SH-SY5Y (cell line): ENCODE data around the gene WWOX.

Source experiments
- GATA2 ChIP-seq: IDR thresholded peaks from 2 replicates; pipeline ENCODE4 v1.6.1; 2011; ENCODE audit warnings: mild to moderate bottlenecking, low read depth, low read length
- GATA3 ChIP-seq: IDR thresholded peaks from 2 replicates; pipeline ENCODE4 v1.6.1; 2011; ENCODE audit warnings: low read depth, mild to moderate bottlenecking, low read length, moderate library complexity

Gene WWOX

GRCh38 chr16:78096386-78096785 lies 3.1 kb upstream of the WWOX start:
- no peak for TF ChIP-seq GATA3
- no peak for TF ChIP-seq GATA2

- TF ChIP-seq GATA2 (no peak), GATA3 (no peak)
These were observed 1.9 kb upstream of the WWOX start for GRCh38 chr16:78097548-78097947.

- TF ChIP-seq GATA2 (no peak), GATA3 (no peak)
These were observed 1.4 kb upstream of the WWOX start for GRCh38 chr16:78098087-78098486.

GRCh38 chr16:78098595-78099270 lies 721 bp upstream of the WWOX start:
- no peak for TF ChIP-seq GATA2
- no peak for TF ChIP-seq GATA3

- TF ChIP-seq GATA3 (no peak), GATA2 (no peak)
These were observed 636 bp downstream of the WWOX start for GRCh38 chr16:78100112-78100467.

- TF ChIP-seq GATA2: no peak
- TF ChIP-seq GATA3: no peak
These were observed 2.7 kb downstream of the WWOX start for GRCh38 chr16:78102122-78102660.

GRCh38 chr16:78102865-78103264 lies 3.4 kb downstream of the WWOX start:
- TF ChIP-seq GATA3 (no peak), GATA2 (no peak)

- TF ChIP-seq GATA2 (no peak), GATA3 (no peak)
These were observed 6.1 kb downstream of the WWOX start for GRCh38 chr16:78105517-78105916.

GRCh38 chr16:78106686-78107085 lies 7.2 kb downstream of the WWOX start:
- no peak for TF ChIP-seq GATA3
- no peak for TF ChIP-seq GATA2

GRCh38 chr16:78108451-78108850 lies 9.0 kb downstream of the WWOX start:
- TF ChIP-seq GATA2 (no peak), GATA3 (no peak)

GRCh38 chr16:78113258-78113657 lies 13.8 kb downstream of the WWOX start:
- TF ChIP-seq GATA3: no peak
- no peak for TF ChIP-seq GATA2

- TF ChIP-seq GATA2 (peak; percentile 51; the same call in 1 of the 2 replicates), GATA3 (peak; percentile 58)
These were observed 16.2 kb downstream of the WWOX start for GRCh38 chr16:78115659-78116058.

GRCh38 chr16:78116946-78117345 lies 17.5 kb downstream of the WWOX start:
- no peak for TF ChIP-seq GATA2
- no peak for TF ChIP-seq GATA3

GRCh38 chr16:78117391-78117790 lies 17.9 kb downstream of the WWOX start:
- no peak for TF ChIP-seq GATA2
- TF ChIP-seq GATA3: no peak

- TF ChIP-seq GATA2: no peak
- TF ChIP-seq GATA3: no peak
These were observed 19.1 kb downstream of the WWOX start for GRCh38 chr16:78118469-78119025.

- TF ChIP-seq GATA3: no peak
- TF ChIP-seq GATA2: no peak
These were observed 23.4 kb downstream of the WWOX start for GRCh38 chr16:78122774-78123315.
